CD4-positive, alpha-beta T cell treated with Interleukin-1 beta for 1 hour (primary cell): ENCODE results near the gene GALNT2.

ENCODE experiments used
- DNase-seq, 2 donors: peaks; one replicate each; pipeline ENCODE4 v3.0.0-alpha.2; 2020 to 2022

Gene GALNT2

GRCh38 chr1:230052018-230052417, 15.0 kb upstream of the GALNT2 start:
- DNase-seq: no peak

GRCh38 chr1:230052665-230053064, 14.4 kb upstream of the GALNT2 start:
- no peak for DNase-seq

- no peak for DNase-seq
Measured at GRCh38 chr1:230054092-230054749, 12.8 kb upstream of the GALNT2 start.

GRCh38 chr1:230056098-230056497, 10.9 kb upstream of the GALNT2 start:
- DNase-seq: no peak

GRCh38 chr1:230057100-230057499, 9.9 kb upstream of the GALNT2 start:
- no peak for DNase-seq

- DNase-seq: no peak
Measured at GRCh38 chr1:230057681-230058565, 9.1 kb upstream of the GALNT2 start.

- no peak for DNase-seq
Measured at GRCh38 chr1:230058626-230059025, 8.4 kb upstream of the GALNT2 start.

GRCh38 chr1:230061801-230062200, 5.2 kb upstream of the GALNT2 start:
- DNase-seq: no peak

GRCh38 chr1:230062521-230062920, 4.5 kb upstream of the GALNT2 start:
- DNase-seq: no peak

- no peak for DNase-seq
Measured at GRCh38 chr1:230064283-230064682, 2.8 kb upstream of the GALNT2 start.

GRCh38 chr1:230065161-230065560, 1.9 kb upstream of the GALNT2 start:
- no peak for DNase-seq

GRCh38 chr1:230065571-230065970, 1.5 kb upstream of the GALNT2 start:
- DNase-seq: no peak

- no peak for DNase-seq
Measured at GRCh38 chr1:230066031-230066430, 1.0 kb upstream of the GALNT2 start.

GRCh38 chr1:230067419-230067870, 407 bp downstream of the GALNT2 start:
- DNase-seq: peak in 1 of 2 donors; percentile 4

GRCh38 chr1:230067871-230068620, 1.0 kb downstream of the GALNT2 start:
- peak; percentile 7 to 8 for DNase-seq

GRCh38 chr1:230068621-230068873, 1.5 kb downstream of the GALNT2 start:
- DNase-seq: no peak

- DNase-seq: no peak
Measured at GRCh38 chr1:230068952-230069684, 2.1 kb downstream of the GALNT2 start.

- no peak for DNase-seq
Measured at GRCh38 chr1:230069796-230070195, 2.8 kb downstream of the GALNT2 start.

- no peak for DNase-seq
Measured at GRCh38 chr1:230070321-230071208, 3.5 kb downstream of the GALNT2 start.

- DNase-seq: no peak
Measured at GRCh38 chr1:230071316-230071715, 4.3 kb downstream of the GALNT2 start.

GRCh38 chr1:230072296-230072695, 5.3 kb downstream of the GALNT2 start:
- DNase-seq: no peak

- no peak for DNase-seq
Measured at GRCh38 chr1:230072866-230073265, 5.8 kb downstream of the GALNT2 start.
